NCI-H2227 (cell line): Measurements from ENCODE around the gene LAMA2.

ENCODE experiments used
- DNase-seq: peaks from one replicate; lab custom pipeline; 2025; ENCODE audit not compliant: unreplicated experiment; lab: John Stamatoyannopoulos, UW

The LAMA2 gene

DNA sequence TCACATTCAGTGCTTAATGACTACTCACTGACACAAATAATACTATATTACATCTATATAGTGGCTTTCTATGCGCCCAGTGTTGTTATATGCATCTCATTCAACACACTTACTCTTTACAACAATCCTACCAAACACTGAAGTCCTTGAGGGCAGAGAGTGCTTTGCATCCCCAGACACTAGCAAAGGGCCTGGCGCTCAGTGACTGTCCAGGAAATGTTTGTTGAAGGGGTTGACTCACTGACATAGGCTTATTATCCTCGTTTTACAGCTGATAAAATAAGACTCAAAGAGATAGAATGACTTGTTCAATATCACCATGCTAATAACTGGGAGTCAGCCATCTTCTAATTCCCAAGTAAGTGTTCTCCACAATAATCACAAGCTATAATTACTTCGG lies 663.8 kb downstream of the LAMA2 start:
- DNase-seq, result no peak

DNA sequence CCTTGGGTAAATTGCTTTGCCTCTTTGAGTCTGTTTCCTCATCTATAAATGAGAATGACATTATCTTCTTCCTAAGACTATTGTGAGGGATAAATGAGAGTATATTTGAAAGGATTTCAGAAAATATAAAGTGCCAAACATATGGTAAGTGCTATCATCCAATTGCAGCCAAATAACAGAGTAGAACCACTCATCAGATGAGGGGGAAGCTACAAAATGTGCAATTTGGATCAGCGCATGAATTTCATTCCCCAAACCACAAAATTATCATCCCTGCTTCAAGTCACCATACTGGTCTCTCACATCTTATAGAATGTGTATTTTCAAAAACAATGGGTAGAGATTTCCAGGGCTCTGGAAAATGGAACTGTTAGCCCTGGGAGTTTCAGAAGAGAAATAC lies 668.5 kb downstream of the LAMA2 start:
- no peak for DNase-seq

DNA sequence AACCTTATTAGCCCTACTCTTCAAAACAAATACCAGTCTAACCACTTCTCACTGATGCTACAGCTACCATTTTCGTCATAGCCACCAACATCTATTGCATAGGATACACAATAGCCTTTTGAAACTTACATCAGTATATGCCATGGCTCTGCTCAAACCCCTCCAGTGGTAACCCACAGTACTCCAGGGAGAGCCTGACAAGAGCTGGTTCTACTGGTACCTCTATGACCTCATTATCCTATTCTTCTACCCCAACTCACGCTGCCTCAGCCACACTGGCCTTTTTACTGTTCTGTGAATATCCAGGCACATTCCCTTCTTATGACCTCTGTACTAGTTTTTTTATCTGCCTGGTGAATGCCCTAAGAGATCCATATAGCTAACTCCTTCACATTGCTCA lies 669.5 kb downstream of the LAMA2 start:
- DNase-seq, result no peak

DNA sequence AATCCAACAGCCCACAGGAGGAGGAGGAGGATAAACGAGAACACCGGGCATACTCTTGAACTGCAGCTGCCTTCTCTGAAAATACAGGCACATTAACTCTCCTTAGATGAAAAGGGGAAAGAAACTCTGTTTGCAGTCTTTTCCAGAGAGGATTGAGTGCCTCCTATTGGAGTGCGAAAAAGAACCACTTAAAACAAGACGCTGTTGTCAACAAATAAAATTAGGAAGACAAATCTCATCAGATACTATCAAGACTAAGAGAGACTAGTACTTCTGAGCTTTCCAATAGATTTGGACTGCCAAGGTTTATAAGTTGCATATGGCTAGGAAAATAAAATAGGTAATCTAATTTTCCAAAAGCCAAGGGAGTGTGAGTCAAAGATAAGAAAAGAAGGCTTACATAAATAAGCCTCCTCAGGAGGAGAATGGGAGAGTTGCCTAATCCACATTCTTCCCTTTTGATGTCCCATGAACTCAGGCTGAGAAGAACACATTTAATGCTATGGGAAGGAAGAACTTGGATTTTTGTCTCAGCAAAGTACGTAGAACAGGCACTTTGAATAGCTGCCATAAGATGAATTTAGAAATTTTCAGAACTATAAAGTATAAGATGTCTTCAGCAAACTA lies 672.4 kb downstream of the LAMA2 start:
- DNase-seq, result no peak

DNA sequence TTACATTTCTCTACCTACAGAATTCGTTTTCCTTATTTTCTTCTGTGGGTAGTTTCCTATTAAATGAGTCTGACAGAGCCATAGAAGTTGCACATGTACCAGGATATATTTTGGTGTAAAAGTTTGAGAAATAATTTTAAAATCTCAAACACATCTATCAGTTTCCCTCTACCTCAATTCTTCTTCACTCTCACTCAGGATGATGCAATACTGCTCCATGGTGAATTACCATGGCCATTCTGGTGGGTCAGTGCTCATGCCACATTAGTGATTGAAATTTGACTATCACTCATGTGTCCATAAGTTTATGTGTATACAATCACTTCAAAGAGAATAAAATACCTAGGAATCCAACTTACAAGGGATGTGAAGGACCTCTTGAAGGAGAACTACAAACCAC lies 675.3 kb downstream of the LAMA2 start:
- DNase-seq, result no peak

DNA sequence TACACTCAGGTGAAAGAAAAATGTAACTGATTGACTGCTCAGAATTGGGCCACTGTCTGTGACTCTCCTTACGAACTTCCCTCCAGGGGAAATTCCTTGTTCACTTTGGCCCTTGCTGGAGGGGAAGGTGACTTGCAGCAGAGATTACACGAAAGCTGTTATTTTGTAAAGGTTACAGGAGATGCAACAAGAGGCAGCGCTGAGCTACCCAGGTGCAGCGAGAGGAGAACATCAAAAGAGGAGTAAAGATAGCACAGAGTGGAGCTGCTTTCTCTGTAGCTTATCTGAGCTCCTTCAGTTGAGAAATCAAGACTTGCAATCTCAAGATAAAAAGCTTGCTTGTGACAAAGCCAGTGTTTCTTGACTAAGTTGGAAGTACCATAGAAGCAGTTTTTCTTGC lies 682.4 kb downstream of the LAMA2 start:
- no peak for DNase-seq

DNA sequence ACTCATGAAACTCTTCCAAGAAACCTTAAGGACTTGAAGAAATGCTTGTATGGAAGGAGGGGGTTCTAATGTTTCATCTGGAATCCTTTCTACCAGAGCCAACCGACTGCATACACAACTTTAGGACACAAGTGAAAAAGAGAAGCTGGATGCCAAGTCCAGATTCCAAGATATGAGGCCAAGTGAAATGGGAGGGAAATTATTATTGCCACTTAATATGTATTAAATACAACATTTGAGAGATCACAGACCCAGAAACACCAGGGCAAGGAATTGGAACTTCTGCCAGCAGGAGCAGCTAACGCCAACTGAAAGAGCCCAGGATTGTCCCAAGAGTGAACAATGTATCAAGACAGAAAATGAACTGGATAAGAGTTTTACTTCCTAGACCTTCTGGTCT lies 682.9 kb downstream of the LAMA2 start:
- no peak for DNase-seq
